CD4-positive, alpha-beta T cell treated with Interleukin-2 at 100 ng/mL for 4 hours (primary cell): ENCODE results near the gene SNX4.
"Not testable (repeated sequence)": the region's sequence is repeated elsewhere in the genome, so short reads cannot be mapped to it uniquely, and the experiment has no call there.

Source experiments
- DNase-seq: peaks from one replicate; pipeline ENCODE4 v3.0.0-alpha.2; 2020; ENCODE audit warnings: low spot score

The SNX4 gene

DNA sequence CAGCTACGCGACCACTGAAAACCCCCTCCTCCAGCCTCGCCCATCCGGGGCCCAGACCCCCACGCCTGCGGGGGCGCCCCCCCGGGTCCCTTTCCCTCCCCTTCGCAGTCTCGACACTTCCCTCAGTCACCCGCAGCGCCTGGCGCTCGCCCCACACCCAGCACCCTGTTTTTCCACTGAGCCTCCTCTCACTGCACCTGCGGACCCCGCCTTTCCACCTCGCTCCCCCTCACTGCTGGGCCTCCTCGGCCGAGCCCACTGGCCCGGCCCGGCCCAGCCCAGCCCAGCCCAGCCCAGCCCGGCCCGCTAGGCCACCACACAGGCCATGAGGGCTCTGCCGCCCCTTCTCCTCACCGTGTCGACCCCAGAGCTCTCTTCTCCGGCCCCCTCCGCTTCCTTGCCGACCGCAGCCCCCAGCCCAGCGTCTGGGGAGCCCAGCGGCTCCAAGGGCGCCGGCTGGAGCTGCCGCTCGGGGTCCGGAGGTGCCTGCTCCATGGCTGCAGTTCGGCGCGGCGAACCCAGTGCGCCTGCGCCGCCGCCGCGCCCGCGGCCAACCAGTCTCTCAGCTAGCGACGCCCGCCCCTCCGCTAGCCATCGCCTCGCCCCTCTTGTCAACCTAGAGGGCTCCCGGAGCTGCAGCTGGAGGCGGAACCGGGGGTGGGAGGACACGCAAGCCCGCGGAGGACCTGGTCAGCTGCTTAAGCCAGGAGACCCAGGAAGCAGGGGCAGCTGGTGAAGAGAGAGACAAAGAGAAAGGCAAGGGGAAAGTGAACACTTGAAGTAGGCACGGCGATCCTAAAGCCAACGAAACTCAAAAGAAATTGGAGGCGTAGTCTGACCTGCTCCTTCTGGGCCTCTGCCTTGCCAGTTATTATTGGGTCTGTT lies at the start of gene SNX4:
Gene SNX4, minus strand, starts transcription at position 525 of the 885 bp plus-strand sequence. Its CDS starts 30 bp downstream, at position 495.
- peak; percentile 86 for DNase-seq

DNA sequence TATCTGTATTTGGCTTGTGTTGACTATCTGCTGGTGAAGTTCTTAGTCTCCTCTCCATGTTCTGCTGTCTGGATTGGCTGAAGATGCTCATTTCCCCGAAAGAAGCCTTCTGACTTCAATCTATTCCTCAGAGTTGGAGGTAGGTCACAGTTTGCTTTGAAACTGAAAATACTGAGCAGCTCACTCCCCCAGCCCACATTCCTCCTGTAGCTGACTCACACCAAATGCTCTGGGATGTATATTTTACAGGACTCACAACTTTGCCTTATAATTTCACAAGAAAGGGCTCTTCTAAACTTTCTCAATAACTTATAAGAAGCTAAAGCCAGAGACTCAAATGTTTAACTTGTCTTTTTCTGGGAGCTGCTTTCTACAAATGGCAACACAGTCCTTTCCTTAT lies 36.3 kb upstream of the SNX4 start:
- DNase-seq = no peak

DNA sequence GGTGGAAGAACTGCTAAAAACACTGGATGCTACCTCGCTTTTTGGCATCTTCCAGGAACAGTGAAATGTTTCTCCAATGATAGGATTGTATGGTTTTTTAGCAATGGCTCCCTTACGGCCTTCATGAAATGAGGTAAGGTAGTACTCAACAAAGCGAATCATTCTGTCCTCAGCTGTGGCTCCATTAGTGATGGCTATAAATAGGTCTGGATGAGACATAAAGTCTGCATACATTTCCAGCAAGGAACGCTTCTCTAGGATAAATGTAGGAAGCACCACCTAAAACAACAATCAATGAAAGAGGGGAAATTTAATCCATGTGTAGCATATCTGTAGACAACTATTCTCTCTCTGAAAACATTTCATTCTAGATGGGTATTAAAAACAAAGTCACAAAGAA lies 32.4 kb upstream of the SNX4 start:
- DNase-seq = no peak

DNA sequence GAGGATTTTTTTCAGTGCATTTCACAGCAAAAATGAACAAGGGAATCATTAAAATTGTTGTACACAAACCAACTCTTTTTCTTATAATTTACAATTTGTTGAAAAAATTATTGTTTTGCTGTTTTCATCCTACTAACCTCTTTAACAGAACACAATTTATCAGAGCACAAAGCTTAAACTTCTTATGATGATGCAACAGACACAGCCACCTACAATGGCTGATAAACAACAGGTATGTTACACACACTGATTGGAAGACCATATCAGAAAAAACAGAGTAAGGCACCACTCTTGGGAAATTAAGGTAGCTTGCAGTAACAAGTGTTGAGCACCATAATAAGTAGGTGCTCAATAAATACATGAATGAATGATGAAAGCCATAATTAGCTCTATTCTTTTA lies 8.9 kb upstream of the SNX4 start:
- no peak for DNase-seq

DNA sequence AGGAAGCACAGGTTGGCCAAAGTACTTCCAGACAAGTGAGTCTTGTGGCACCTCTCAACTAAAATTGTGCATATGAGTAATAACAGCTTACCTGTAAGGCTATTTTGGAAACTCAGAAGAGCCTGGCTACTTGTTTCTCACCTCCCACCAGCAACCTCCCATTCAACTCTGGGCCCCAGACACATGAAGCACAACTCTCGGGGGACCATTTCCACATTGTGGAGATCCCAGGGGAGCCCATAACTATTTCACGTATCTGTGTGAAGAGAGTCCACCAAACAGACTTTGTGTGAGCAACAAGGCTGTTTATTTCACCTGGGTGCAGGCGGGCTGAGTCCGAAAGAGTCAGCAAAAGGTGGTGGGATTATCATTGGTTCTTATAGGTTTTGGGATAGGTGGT lies 5.2 kb upstream of the SNX4 start:
- DNase-seq = no peak

DNA sequence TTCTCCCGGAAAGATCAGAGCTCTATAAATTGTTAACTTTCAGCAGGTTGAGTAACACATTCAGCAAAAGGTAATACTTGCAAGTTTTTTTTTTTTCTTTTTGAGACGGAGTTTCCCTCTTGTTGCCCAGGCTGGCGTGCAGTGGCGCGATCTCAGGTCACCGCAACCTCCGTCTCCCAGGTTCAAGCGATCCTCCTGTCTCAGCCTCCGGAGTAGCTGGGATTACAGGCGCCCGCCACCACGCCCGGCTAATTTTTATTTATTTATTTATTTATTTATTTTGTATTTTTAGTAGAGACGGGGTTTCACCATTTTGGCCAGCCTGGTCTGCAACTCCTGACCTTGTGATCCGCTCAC lies 539 bp upstream of the SNX4 start:
- DNase-seq = not testable (repeated sequence)

- no peak for DNase-seq
Measured at GRCh38 chr3:125515421-125515820, 4.6 kb downstream of the SNX4 start.

GRCh38 chr3:125513490-125514115 lies 6.4 kb downstream of the SNX4 start:
- DNase-seq = no peak

DNA sequence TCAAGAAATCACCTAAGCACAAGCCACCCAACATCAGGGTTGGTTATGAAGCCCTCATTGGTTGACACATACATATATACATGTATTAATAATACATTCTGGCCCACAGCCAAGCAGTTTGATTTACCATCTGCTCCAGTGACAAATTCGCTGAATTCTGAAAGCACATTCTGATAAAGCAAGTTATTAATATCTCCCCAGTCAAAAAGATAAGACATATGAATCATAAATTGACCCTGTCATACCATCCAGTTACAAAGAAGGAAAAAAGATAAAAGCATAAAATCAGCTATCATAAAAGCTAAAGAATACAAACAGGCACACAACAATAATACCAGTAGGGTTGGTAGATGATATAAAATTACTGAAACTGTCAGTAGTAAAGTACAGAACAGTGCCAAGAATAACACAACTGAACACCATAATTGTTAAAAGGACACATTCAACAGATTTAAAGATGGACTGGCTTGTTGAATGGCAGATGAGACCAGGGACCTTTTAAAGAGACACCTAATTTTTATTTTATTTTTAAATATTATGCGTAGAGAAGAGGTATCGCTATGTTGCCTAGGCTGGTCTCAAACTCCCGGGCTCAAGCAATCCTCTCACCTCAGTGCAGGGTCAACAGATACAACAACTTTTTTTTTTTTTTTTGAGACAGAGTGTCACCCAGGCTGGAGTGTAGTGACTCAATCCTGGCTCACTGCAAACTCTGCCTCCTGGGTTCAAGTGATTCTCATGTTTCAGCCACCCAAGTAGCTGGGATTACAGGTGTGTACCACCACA lies 7.7 kb downstream of the SNX4 start:
- peak; percentile 71 for DNase-seq

DNA sequence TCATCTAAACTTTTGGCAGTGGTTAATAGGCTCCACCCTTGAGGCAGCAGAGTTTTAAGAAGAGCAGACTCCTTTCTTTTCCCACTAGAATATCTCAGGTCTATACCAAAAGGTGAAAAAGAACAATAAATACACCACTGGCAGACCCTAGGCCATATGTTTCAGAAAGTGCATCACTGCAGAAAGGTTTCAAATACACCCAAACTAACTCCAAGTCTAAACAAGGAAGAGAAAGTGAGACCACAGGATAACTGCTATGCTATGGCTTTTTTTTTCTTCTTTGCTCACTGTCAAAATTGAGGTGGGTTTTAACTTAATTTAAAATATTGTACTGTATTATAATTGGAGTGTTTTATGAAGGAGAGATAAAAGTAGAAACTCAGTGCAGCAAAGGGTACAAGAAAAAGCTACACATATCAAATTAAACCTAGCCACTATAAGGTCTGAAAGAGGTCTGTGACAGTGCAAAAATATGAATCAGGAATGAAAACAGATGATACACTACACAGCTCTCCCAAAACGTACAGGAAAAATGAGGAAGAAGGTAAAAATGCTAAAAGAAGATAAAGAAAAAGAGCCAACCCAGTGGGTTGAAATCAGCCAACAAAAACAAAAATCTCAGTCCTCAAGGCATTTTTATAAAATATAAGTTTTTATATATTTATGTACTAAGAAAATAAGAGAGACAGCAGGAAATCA lies 8.4 kb downstream of the SNX4 start:
- DNase-seq = no peak

GRCh38 chr3:125507128-125507527 lies 12.9 kb downstream of the SNX4 start:
- no peak for DNase-seq

DNA sequence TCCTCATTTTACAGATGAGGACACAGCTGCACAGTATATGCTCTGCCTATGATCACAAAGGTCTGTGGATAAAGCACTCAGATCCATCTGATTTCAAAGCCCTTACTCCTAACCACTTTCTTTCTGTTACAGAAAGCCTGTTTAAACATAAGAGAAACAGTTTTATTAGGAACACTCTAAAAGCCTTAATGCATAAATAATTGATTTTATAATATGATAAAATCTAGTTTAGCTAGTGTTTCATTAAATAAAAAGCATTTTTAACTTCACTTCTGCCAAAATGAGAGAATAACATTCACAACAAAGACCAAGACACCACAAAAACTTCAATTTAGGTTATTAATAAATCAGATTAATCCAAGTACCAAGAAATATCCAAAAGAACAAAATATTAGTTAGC lies 21.4 kb downstream of the SNX4 start:
- no peak for DNase-seq

DNA sequence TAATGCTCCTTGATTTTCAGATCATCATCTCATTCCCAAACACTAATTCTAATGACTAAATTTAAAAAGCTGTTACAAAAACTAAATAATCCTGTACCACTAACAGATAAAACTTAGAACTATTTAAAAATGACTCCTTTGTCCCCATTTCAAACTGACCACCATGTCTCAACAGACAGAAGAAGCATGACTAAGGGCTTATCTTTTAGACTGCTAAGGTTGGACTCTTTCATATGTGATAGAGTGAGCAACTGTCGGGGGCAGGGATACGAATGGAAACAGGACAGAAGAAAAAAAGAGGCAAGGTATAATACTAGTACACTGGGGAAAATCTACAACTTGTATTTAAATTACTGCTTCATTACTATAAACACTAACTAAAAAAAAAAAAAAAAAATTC lies 23.3 kb downstream of the SNX4 start:
- no peak for DNase-seq

- no peak for DNase-seq
Measured at GRCh38 chr3:125482406-125482805, 37.6 kb downstream of the SNX4 start.

GRCh38 chr3:125481786-125482185 lies 38.2 kb downstream of the SNX4 start:
- no peak for DNase-seq

- not testable (repeated sequence) for DNase-seq
Measured at GRCh38 chr3:125481375-125481759, 38.6 kb downstream of the SNX4 start.

GRCh38 chr3:125480656-125481374 lies 39.2 kb downstream of the SNX4 start:
- DNase-seq = no peak

DNA sequence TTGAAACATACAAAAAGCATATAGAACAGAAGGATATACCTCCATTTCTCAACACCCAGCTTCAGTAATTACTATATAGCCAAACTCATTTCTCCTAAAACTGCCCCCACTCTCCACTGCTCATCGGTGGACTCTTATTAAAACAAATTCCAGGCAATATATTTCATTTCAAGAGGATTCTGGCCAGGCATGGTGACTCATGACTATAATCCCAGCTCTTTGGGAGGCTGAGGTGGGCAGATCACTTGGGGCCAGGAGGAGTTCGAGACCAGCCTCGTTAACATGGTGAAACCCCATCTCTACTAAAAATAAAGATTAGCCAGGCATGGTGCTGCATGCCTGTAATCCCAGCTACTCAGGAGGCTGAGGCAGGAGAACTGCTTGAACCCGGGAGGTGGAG lies 40.9 kb downstream of the SNX4 start:
- no peak for DNase-seq

GRCh38 chr3:125478326-125478725 lies 41.7 kb downstream of the SNX4 start:
- no peak for DNase-seq

DNA sequence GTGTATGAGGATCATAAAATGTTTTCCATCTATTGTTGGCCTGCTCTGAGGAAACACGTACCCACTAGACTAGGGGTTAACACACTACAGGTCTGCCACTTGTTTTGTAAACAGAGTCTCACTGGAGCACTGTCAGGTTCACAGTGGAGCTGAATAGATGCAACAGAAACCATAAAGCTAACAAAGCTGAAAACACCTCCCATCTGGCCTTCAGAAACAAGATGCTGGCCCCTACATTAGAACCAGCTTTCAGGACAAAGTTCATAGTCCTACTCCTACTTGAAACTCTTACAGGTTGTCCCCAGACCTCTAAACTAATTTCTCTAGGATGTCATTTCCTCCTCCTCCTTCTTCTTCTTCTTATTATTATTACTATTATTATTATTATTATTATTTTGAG lies 42.3 kb downstream of the SNX4 start:
- no peak for DNase-seq

- DNase-seq = no peak
Measured at GRCh38 chr3:125470671-125471070, 49.3 kb downstream of the SNX4 start.
